NOMO-1 treated with DMSO at 0.1 percent for 48 hours (cell line): Measurements from ENCODE around the gene PPP1R2C.

ENCODE experiments used
- DNase-seq: peaks from one replicate; lab custom pipeline; 2025; ENCODE audit not compliant: unreplicated experiment; lab: John Stamatoyannopoulos, UW

Gene PPP1R2C

DNA sequence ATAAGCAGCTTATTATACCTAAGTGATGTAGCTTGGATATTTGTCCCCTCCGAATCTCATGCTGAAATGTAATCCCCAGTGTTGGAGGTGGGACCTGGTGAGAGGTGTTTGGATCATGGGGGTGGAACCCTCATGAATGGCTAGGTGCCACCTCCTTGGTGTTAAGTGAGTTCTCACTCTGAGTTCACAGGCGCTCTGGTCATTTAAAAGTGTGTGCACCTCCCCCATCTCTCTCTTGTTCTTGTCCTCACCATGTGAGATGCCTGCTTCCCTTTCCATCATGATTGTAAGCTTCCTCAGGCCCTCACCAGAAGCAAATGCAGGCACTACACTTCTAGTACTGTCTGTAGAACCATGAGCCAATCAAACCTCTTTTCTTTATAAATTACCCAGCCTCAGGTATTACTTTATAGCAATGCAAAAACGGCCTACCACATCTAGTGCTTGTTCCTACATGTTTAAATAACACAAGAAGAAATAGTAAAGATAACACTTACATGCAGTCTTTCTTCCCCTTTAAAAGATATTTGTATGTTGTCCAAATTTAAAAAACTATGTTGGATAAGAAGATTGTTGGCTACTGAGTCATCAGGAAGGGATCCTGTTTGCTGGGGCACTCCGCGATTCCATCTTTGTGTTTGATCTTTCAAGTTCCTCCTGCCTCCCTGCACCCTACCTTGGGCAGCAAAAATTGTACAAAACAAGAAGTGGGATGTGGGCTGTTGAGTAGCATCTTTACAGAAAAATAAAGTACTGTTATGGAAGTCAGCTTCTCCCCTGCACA is 29.7 kb downstream of the PPP1R2C start:
- peak; percentile 2 for DNase-seq

DNA sequence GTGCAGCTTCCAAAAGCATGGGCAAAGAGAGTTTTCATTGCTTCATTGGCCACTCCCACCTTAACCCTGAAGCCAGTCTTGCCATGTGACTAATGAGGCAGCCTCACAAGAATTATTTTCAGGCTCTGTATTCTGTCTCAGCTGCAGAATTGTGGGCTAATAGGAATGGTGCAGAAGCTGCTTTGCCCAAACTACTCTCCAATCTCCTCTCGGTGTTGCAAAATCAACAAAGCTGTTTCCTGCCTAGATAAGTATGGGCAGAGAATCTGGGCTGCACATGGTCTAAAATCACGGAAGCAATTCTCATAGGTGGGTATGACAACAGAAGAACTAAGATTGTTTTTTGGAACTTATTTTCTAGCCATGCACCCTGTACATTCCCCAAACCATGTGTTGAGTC is 31.4 kb downstream of the PPP1R2C start:
- peak; percentile 57 for DNase-seq

- no peak for DNase-seq
Measured at GRCh38 chrX:42740456-42740855, 37.5 kb downstream of the PPP1R2C start.

GRCh38 chrX:42739741-42740140 is 38.2 kb downstream of the PPP1R2C start:
- DNase-seq, result peak; percentile 25

- peak; percentile 31 for DNase-seq
Measured at GRCh38 chrX:42739258-42739657, 38.7 kb downstream of the PPP1R2C start.

- DNase-seq, result no peak
Measured at GRCh38 chrX:42738552-42738951, 39.4 kb downstream of the PPP1R2C start.

GRCh38 chrX:42735250-42735649 is 42.7 kb downstream of the PPP1R2C start:
- DNase-seq, result no peak

GRCh38 chrX:42732506-42732905 is 45.5 kb downstream of the PPP1R2C start:
- no peak for DNase-seq
